ENCODE results near the gene GTF3C5. TPM values are rescaled to one million over a fixed set of nuclear protein-coding genes. Genes with fewer than 3 reads are reported as not detected.

GTF3C5 gene
- polyA plus RNA-seq, 1 donor from 2014 or later, result 103 TPM

GRCh38 chr9:133058071-133058470, 27.3 kb downstream of the GTF3C5 start:
- Histone ChIP-seq H3K27me3 (ENCODE audit: insufficient read depth, low read depth, low read length) (no peaks in the 10 kb centered on the region), H3K79me2 (replicated peaks; ENCODE audit: insufficient read depth, low read length) (no peaks in the 10 kb centered on the region), H4K20me1 (ENCODE audit: insufficient read depth) (no peaks in the 10 kb centered on the region), H3K9ac (ENCODE audit: low read length) (no peak overlapping the region), H3K4me2 (ENCODE audit: low read length) (no peak overlapping the region), H2AFZ (ENCODE audit: low read depth, low read length) (no peak overlapping the region), H3K4me3 (ENCODE audit: low read length) (no peak overlapping the region), H3K36me3 (ENCODE audit: insufficient read depth, low read length) (no peaks in the 10 kb centered on the region), H3F3A (ENCODE audit: insufficient read depth, low read length, poor library complexity, severe bottlenecking) (no peaks in the 10 kb centered on the region), H3K27ac (ENCODE audit: low read length) (no peak overlapping the region), H3K9me2 (ENCODE audit: insufficient read depth, low read length) (no peaks in the 10 kb centered on the region), H3K9me3 (ENCODE audit: low read length) (no peaks in the 10 kb centered on the region)
- TF ChIP-seq MXI1 (conservative IDR thresholded peaks at IDR 0.05; ENCODE audit: poor library complexity, severe bottlenecking) (no peak), REST (IDR thresholded peaks at IDR 0.05; ENCODE audit: borderline replicate concordance) (no peak), CTCF (IDR thresholded peaks at IDR 0.05; ENCODE audit: poor library complexity, severe bottlenecking) (no peak), RAD21 (conservative IDR thresholded peaks at IDR 0.05) (no peak), SMC3 (conservative IDR thresholded peaks at IDR 0.05; ENCODE audit: poor library complexity) (no peak), EP300 (conservative IDR thresholded peaks at IDR 0.05; ENCODE audit: poor library complexity, severe bottlenecking) (no peak), TAF1 (IDR thresholded peaks at IDR 0.05; ENCODE audit: low read depth) (no peak), POLR2AphosphoS5 (IDR thresholded peaks at IDR 0.05) (no peak), EZH2 (IDR thresholded peaks at IDR 0.05; ENCODE audit: borderline replicate concordance, insufficient read depth, low read length, poor library complexity, severe bottlenecking) (no peak)

GRCh38 chr9:133058550-133059320, 27.9 kb downstream of the GTF3C5 start:
- no peaks in the 10 kb centered on the region for H3K79me2 ChIP-seq (replicated peaks; ENCODE audit: insufficient read depth, low read length)
- no peak overlapping the region for H3K4me2 ChIP-seq (ENCODE audit: low read length)
- H3K27ac ChIP-seq (ENCODE audit: low read length), result no peak overlapping the region

More at GRCh38 chr9:133058550-133059320, 27.9 kb downstream of the GTF3C5 start:
- no peaks in the 10 kb centered on the region for H3K9me3 ChIP-seq (ENCODE audit: low read length)
- no peaks in the 10 kb centered on the region for H3K27me3 ChIP-seq (ENCODE audit: insufficient read depth, low read depth, low read length)
- TF ChIP-seq EZH2 (IDR thresholded peaks at IDR 0.05; ENCODE audit: borderline replicate concordance, insufficient read depth, low read length, poor library complexity, severe bottlenecking) (no peak), POLR2AphosphoS5 (IDR thresholded peaks at IDR 0.05) (no peak), CTCF (IDR thresholded peaks at IDR 0.05; ENCODE audit: poor library complexity, severe bottlenecking) (no peak), SMC3 (conservative IDR thresholded peaks at IDR 0.05; ENCODE audit: poor library complexity) (no peak), MXI1 (conservative IDR thresholded peaks at IDR 0.05; ENCODE audit: poor library complexity, severe bottlenecking) (no peak), TAF1 (IDR thresholded peaks at IDR 0.05; ENCODE audit: low read depth) (no peak), RAD21 (conservative IDR thresholded peaks at IDR 0.05) (no peak), EP300 (conservative IDR thresholded peaks at IDR 0.05; ENCODE audit: poor library complexity, severe bottlenecking) (no peak), REST (IDR thresholded peaks at IDR 0.05; ENCODE audit: borderline replicate concordance) (no peak)
- no peaks in the 10 kb centered on the region for H3K9me2 ChIP-seq (ENCODE audit: insufficient read depth, low read length)
- no peaks in the 10 kb centered on the region for H3F3A ChIP-seq (ENCODE audit: insufficient read depth, low read length, poor library complexity, severe bottlenecking)
- no peak overlapping the region for H3K9ac ChIP-seq (ENCODE audit: low read length)
- H2AFZ ChIP-seq (ENCODE audit: low read depth, low read length), result no peak overlapping the region
- H4K20me1 ChIP-seq (ENCODE audit: insufficient read depth), result no peaks in the 10 kb centered on the region
- H3K36me3 ChIP-seq (ENCODE audit: insufficient read depth, low read length), result no peaks in the 10 kb centered on the region
- no peak overlapping the region for H3K4me3 ChIP-seq (ENCODE audit: low read length)

Measured in neural cell (in vitro differentiated cells).